ENCODE measurements around the gene C9orf152.

The C9orf152 gene

DNA sequence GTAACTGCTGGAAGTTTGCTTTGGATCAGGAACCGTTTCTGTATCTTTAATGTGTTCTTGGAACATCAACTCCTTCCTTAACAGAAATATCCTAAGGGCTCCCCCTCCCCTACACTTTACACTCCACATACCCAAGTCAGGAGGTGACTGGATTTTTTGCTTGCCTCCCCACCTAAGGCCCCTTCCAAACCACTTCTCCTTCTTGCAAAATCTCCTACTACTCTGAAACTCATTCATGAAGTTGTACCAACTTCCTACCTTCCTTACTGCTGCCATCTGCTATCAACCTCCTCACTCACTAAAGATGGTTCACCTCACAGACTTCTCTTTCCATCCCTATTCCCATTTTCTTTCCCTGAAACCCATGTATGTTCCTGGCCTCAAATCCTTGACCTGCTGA is 32.2 kb upstream of the C9orf152 start:
- Histone ChIP-seq H4K91ac (ENCODE audit: low read depth, low read length, poor library complexity) (no peak overlapping the region), H3K9ac (ENCODE audit: low read depth, low read length, poor library complexity) (no peak overlapping the region), H2AK5ac (ENCODE audit: low read depth, low read length) (no peak overlapping the region), H3K4ac (ENCODE audit: low read length) (no peak overlapping the region), H3K9me3 (replicated peaks in 1 of 2; ENCODE audit: control insufficient read depth in 2 of 2, insufficient read depth in 1 of 2, low read depth in 1 of 2, low read length in 2 of 2) (no peaks in the 10 kb centered on the region), H2BK5ac (ENCODE audit: low read length) (no peak overlapping the region), H3K27me3 (ENCODE audit: control insufficient read depth in 3 of 3, insufficient read depth in 3 of 3, low read depth in 1 of 3, low read length in 3 of 3) (no peaks in the 10 kb centered on the region), H4K8ac (ENCODE audit: low read depth, low read length) (no peak overlapping the region), H2AFZ (ENCODE audit: low read length) (no peak overlapping the region), H3K18ac (ENCODE audit: low read length) (no peak overlapping the region), H3K27ac (replicated peaks; ENCODE audit: low read length) (no peak overlapping the region), H3K4me2 (ENCODE audit: insufficient read depth, low read length, poor library complexity, severe bottlenecking) (no peak overlapping the region), H3K23ac (ENCODE audit: low read depth, low read length, poor library complexity) (no peak overlapping the region), H2BK15ac (ENCODE audit: low read length) (no peak overlapping the region), H3K4me1 (ENCODE audit: control insufficient read depth in 2 of 2, insufficient read depth in 1 of 2, low read depth in 1 of 2, low read length in 2 of 2) (no peaks in the 10 kb centered on the region), H3K36me3 (replicated peaks in 1 of 2; ENCODE audit: control insufficient read depth in 2 of 2, insufficient read depth in 2 of 2, low read length in 2 of 2) (peaks cover 3 to 27% of the 10 kb centered on the region in 2 donors), H3K79me1 (ENCODE audit: low read depth, low read length) (no peaks in the 10 kb centered on the region), H2BK120ac (ENCODE audit: low read depth, low read length) (no peak overlapping the region), H2BK12ac (ENCODE audit: low read length) (no peak overlapping the region), H3K4me3 (ENCODE audit: low read length in 2 of 2) (no peak overlapping the region), H3K14ac (ENCODE audit: low read length) (no peak overlapping the region)
- no peak for DNase-seq (ENCODE audit: low spot score)
- WGBS, 2 donors (ENCODE audit: extremely low coverage in 2 of 2, insufficient read length in 2 of 2, insufficient replicate concordance in 1 of 2): no CpG with 5 or more reads among the region's 1 CpG

DNA sequence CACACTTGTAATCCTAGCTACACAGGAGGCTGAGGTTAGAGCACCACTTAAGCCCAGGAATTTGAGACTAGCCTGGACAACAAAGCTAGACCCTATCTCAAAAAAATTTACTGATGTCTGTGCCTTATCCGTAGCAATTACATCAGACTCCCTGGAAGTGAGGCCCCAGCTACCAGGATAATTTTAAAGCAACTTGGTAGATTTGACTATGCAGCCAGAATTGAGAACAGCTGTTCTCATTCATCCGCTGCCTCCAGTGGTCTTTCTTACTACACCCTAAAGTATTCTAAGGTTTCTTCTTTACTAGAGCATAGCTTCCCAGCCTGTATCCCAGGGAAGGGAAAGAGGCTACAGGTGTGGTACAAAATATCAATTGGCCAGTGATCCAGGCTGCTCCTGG is 20.4 kb upstream of the C9orf152 start:
- Histone ChIP-seq H3K4me3 (ENCODE audit: low read length in 2 of 2) (no peak overlapping the region), H3K18ac (ENCODE audit: low read length) (no peak overlapping the region), H3K27ac (replicated peaks; ENCODE audit: low read length) (no peak overlapping the region), H3K14ac (ENCODE audit: low read length) (no peak overlapping the region), H4K91ac (ENCODE audit: low read depth, low read length, poor library complexity) (no peak overlapping the region), H3K4me1 (ENCODE audit: control insufficient read depth in 2 of 2, insufficient read depth in 1 of 2, low read depth in 1 of 2, low read length in 2 of 2) (no peaks in the 10 kb centered on the region), H2BK12ac (ENCODE audit: low read length) (no peak overlapping the region), H3K36me3 (replicated peaks in 1 of 2; ENCODE audit: control insufficient read depth in 2 of 2, insufficient read depth in 2 of 2, low read length in 2 of 2) (no peaks in the 10 kb centered on the region), H3K79me1 (ENCODE audit: low read depth, low read length) (no peaks in the 10 kb centered on the region), H3K9me3 (replicated peaks in 1 of 2; ENCODE audit: control insufficient read depth in 2 of 2, insufficient read depth in 1 of 2, low read depth in 1 of 2, low read length in 2 of 2) (no peaks in the 10 kb centered on the region), H2BK15ac (ENCODE audit: low read length) (no peak overlapping the region), H2BK5ac (ENCODE audit: low read length) (no peak overlapping the region), H3K27me3 (ENCODE audit: control insufficient read depth in 3 of 3, insufficient read depth in 3 of 3, low read depth in 1 of 3, low read length in 3 of 3) (no peaks in the 10 kb centered on the region), H3K4ac (ENCODE audit: low read length) (no peak overlapping the region), H2AK5ac (ENCODE audit: low read depth, low read length) (no peak overlapping the region), H3K9ac (ENCODE audit: low read depth, low read length, poor library complexity) (no peak overlapping the region), H4K8ac (ENCODE audit: low read depth, low read length) (no peak overlapping the region), H3K4me2 (ENCODE audit: insufficient read depth, low read length, poor library complexity, severe bottlenecking) (no peak overlapping the region), H3K23ac (ENCODE audit: low read depth, low read length, poor library complexity) (no peak overlapping the region), H2BK120ac (ENCODE audit: low read depth, low read length) (no peak overlapping the region), H2AFZ (ENCODE audit: low read length) (no peak overlapping the region)
- DNase-seq (ENCODE audit: low spot score): no peak
- WGBS, 2 donors (ENCODE audit: extremely low coverage in 2 of 2, insufficient read length in 2 of 2, insufficient replicate concordance in 1 of 2): no CpG with 5 or more reads among the region's 2 CpGs

DNA sequence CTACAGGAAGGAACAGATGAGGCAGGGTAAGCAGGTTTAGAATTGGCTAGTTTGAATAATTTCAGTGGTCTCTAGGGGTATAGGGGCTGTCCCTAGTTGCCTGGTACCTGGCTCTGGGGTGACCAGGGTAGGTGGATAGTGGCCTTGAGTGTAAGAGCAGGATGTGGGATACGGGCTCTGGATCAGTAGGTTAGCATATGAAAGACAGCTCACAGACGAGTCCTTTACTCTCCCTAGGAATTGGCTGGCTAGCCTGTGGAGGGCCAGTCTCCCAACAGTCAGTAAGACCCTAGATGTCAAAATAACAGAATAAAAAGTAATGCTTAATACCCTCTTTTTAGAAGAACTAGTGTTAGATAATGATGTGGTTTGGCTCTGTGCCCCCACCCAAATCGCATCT is 16.6 kb upstream of the C9orf152 start:
- H3K9me3 ChIP-seq (replicated peaks in 1 of 2; ENCODE audit: control insufficient read depth in 2 of 2, insufficient read depth in 1 of 2, low read depth in 1 of 2, low read length in 2 of 2): peaks cover 0 to 1% of the 10 kb centered on the region in 2 donors
- no peak overlapping the region for H3K23ac ChIP-seq (ENCODE audit: low read depth, low read length, poor library complexity)
- H2BK12ac ChIP-seq (ENCODE audit: low read length): no peak overlapping the region
- DNase-seq (ENCODE audit: low spot score): no peak
- H3K27ac ChIP-seq (replicated peaks; ENCODE audit: low read length): no peak overlapping the region
- H3K4me2 ChIP-seq (ENCODE audit: insufficient read depth, low read length, poor library complexity, severe bottlenecking): no peak overlapping the region
- H2AFZ ChIP-seq (ENCODE audit: low read length): no peak overlapping the region
- H3K4me3 ChIP-seq (ENCODE audit: low read length in 2 of 2): no peak overlapping the region
- no peak overlapping the region for H3K14ac ChIP-seq (ENCODE audit: low read length)
- no CpG with 5 or more reads among the region's 3 CpGs for WGBS, 2 donors (ENCODE audit: extremely low coverage in 2 of 2, insufficient read length in 2 of 2, insufficient replicate concordance in 1 of 2)
- H3K9ac ChIP-seq (ENCODE audit: low read depth, low read length, poor library complexity): no peak overlapping the region
- H2BK15ac ChIP-seq (ENCODE audit: low read length): no peak overlapping the region
- H3K4ac ChIP-seq (ENCODE audit: low read length): no peak overlapping the region
- H3K27me3 ChIP-seq (ENCODE audit: control insufficient read depth in 3 of 3, insufficient read depth in 3 of 3, low read depth in 1 of 3, low read length in 3 of 3): peaks cover 0 to 4% (median 0%) of the 10 kb centered on the region in 3 experiments
- no peak overlapping the region for H2BK120ac ChIP-seq (ENCODE audit: low read depth, low read length)
- no peak overlapping the region for H2AK5ac ChIP-seq (ENCODE audit: low read depth, low read length)
- H2BK5ac ChIP-seq (ENCODE audit: low read length): no peak overlapping the region
- no peaks in the 10 kb centered on the region for H3K4me1 ChIP-seq (ENCODE audit: control insufficient read depth in 2 of 2, insufficient read depth in 1 of 2, low read depth in 1 of 2, low read length in 2 of 2)
- H3K18ac ChIP-seq (ENCODE audit: low read length): no peak overlapping the region
- no peaks in the 10 kb centered on the region for H3K79me1 ChIP-seq (ENCODE audit: low read depth, low read length)
- no peak overlapping the region for H4K8ac ChIP-seq (ENCODE audit: low read depth, low read length)
- no peak overlapping the region for H4K91ac ChIP-seq (ENCODE audit: low read depth, low read length, poor library complexity)
- H3K36me3 ChIP-seq (replicated peaks in 1 of 2; ENCODE audit: control insufficient read depth in 2 of 2, insufficient read depth in 2 of 2, low read length in 2 of 2): no peaks in the 10 kb centered on the region

DNA sequence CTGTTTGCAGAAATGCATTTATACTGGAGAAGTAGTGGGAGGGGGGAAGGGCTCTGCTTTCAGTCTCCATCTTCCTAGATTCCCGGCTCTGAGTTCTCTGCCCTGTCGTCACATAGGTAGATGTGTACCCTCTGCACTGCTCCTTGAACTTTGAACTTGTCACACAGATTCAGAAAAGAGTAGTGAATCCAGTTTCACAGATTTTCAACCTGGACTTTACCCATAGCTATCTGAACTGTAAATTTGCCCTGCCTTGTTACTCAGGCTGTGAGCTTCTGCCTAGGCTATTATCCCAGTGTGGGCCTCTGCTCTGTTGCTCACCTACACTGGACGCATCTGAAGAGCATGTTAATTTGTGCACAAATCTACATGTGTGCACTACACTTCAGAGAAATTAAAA is 12.8 kb upstream of the C9orf152 start:
- Histone ChIP-seq H3K14ac (ENCODE audit: low read length) (no peak overlapping the region), H2BK5ac (ENCODE audit: low read length) (no peak overlapping the region), H4K8ac (ENCODE audit: low read depth, low read length) (no peak overlapping the region), H2AK5ac (ENCODE audit: low read depth, low read length) (no peak overlapping the region), H2BK12ac (ENCODE audit: low read length) (no peak overlapping the region), H3K4me1 (ENCODE audit: control insufficient read depth in 2 of 2, insufficient read depth in 1 of 2, low read depth in 1 of 2, low read length in 2 of 2) (no peaks in the 10 kb centered on the region), H3K4ac (ENCODE audit: low read length) (no peak overlapping the region), H3K36me3 (replicated peaks in 1 of 2; ENCODE audit: control insufficient read depth in 2 of 2, insufficient read depth in 2 of 2, low read length in 2 of 2) (no peaks in the 10 kb centered on the region), H3K4me3 (ENCODE audit: low read length in 2 of 2) (no peak overlapping the region), H3K9ac (ENCODE audit: low read depth, low read length, poor library complexity) (no peak overlapping the region), H3K27ac (replicated peaks; ENCODE audit: low read length) (no peak overlapping the region), H3K18ac (ENCODE audit: low read length) (no peak overlapping the region), H3K79me1 (ENCODE audit: low read depth, low read length) (no peaks in the 10 kb centered on the region), H2BK120ac (ENCODE audit: low read depth, low read length) (no peak overlapping the region), H3K23ac (ENCODE audit: low read depth, low read length, poor library complexity) (no peak overlapping the region), H3K27me3 (ENCODE audit: control insufficient read depth in 3 of 3, insufficient read depth in 3 of 3, low read depth in 1 of 3, low read length in 3 of 3) (peaks cover 0 to 7% (median 0%) of the 10 kb centered on the region in 3 experiments), H3K4me2 (ENCODE audit: insufficient read depth, low read length, poor library complexity, severe bottlenecking) (no peak overlapping the region), H2AFZ (ENCODE audit: low read length) (no peak overlapping the region), H2BK15ac (ENCODE audit: low read length) (no peak overlapping the region), H3K9me3 (replicated peaks in 1 of 2; ENCODE audit: control insufficient read depth in 2 of 2, insufficient read depth in 1 of 2, low read depth in 1 of 2, low read length in 2 of 2) (peaks cover 0 to 1% of the 10 kb centered on the region in 2 donors), H4K91ac (ENCODE audit: low read depth, low read length, poor library complexity) (no peak overlapping the region)
- no peak for DNase-seq (ENCODE audit: low spot score)
- WGBS, 2 donors (ENCODE audit: extremely low coverage in 2 of 2, insufficient read length in 2 of 2, insufficient replicate concordance in 1 of 2): no CpG with 5 or more reads among the region's 3 CpGs
